HEK293T (cell line): ENCODE measurements around the gene KCNQ1OT1.

ENCODE experiments used
- CTCF ChIA-PET: fragments of 350-600 bp; formaldehyde crosslinking; extraction: SDS; loops from one replicate; lab custom pipeline; 2021; ENCODE audit warnings: antibody characterized with exemption, inconsistent platforms; lab: Yijun Ruan, JAX
- POLR2A ChIA-PET: fragments of 350-600 bp; formaldehyde crosslinking; extraction: SDS; loops from one replicate; lab custom pipeline; 2020; ENCODE audit warnings: antibody characterized with exemption, inconsistent platforms; lab: Yijun Ruan, JAX
- DNase-seq: peaks from one replicate; pipeline ENCODE4 v3.0.0; 2012; ENCODE audit warnings: mixed read lengths; ENCODE audit errors: extremely low spot score
- ARNT ChIP-seq: fragments of 450-650 bp; IDR thresholded peaks from 2 replicates; pipeline ENCODE4 v1.6.1; 2017; ENCODE audit warnings: mild to moderate bottlenecking
- BHLHE40 ChIP-seq: fragments of 450-650 bp; IDR thresholded peaks from 2 replicates; pipeline ENCODE4 v1.6.1; 2016; ENCODE audit warnings: mild to moderate bottlenecking, moderate library complexity, borderline replicate concordance
- CTBP1 ChIP-seq: fragments of 450-650 bp; IDR thresholded peaks from 2 replicates; pipeline ENCODE4 v1.6.1; 2016; ENCODE audit warnings: borderline replicate concordance
- ELF4 ChIP-seq: fragments of 450-650 bp; IDR thresholded peaks from 2 replicates; pipeline ENCODE4 v1.6.1; 2017; ENCODE audit warnings: antibody characterized with exemption
- FOXK2 ChIP-seq: fragments of 450-650 bp; IDR thresholded peaks from 2 replicates; pipeline ENCODE4 v1.6.1; 2016; ENCODE audit warnings: mild to moderate bottlenecking
- FOXM1 ChIP-seq: fragments of 450-650 bp; IDR thresholded peaks from 2 replicates; pipeline ENCODE4 v1.6.1; 2017; ENCODE audit warnings: mild to moderate bottlenecking, borderline replicate concordance
- HDGF ChIP-seq: fragments of 450-650 bp; IDR thresholded peaks from 2 replicates; pipeline ENCODE4 v1.6.1; 2017; ENCODE audit warnings: antibody characterized with exemption, borderline replicate concordance
- L3MBTL2 ChIP-seq: fragments of 450-650 bp; conservative IDR thresholded peaks from 2 replicates; pipeline ENCODE4 v1.6.1; 2016; ENCODE audit warnings: mild to moderate bottlenecking
- LEF1 ChIP-seq: fragments of 450-650 bp; IDR thresholded peaks from 2 replicates; pipeline ENCODE4 v1.6.1; 2017; ENCODE audit warnings: mild to moderate bottlenecking, borderline replicate concordance
- NFRKB ChIP-seq: fragments of 450-650 bp; IDR thresholded peaks from 2 replicates; pipeline ENCODE4 v1.6.1; 2016; ENCODE audit warnings: mild to moderate bottlenecking, moderate library complexity
- SP1 ChIP-seq: fragments of 450-650 bp; IDR thresholded peaks from 2 replicates; pipeline ENCODE4 v1.6.1; 2017
- SUZ12 ChIP-seq: fragments of 450-650 bp; IDR thresholded peaks from 2 replicates; pipeline ENCODE4 v1.6.1; 2016; ENCODE audit warnings: mild to moderate bottlenecking
- TARDBP ChIP-seq: fragments of 450-650 bp; IDR thresholded peaks from 2 replicates; pipeline ENCODE4 v1.6.1; 2016
- ZNF384 ChIP-seq: fragments of 450-650 bp; IDR thresholded peaks from 2 replicates; pipeline ENCODE4 v1.6.1; 2016
- TF ChIP-seq, protein P1 (sequence below): fragments of 450-650 bp; IDR thresholded peaks from 2 replicates; pipeline ENCODE4 v1.6.1; 2016

Gene KCNQ1OT1

DNA sequence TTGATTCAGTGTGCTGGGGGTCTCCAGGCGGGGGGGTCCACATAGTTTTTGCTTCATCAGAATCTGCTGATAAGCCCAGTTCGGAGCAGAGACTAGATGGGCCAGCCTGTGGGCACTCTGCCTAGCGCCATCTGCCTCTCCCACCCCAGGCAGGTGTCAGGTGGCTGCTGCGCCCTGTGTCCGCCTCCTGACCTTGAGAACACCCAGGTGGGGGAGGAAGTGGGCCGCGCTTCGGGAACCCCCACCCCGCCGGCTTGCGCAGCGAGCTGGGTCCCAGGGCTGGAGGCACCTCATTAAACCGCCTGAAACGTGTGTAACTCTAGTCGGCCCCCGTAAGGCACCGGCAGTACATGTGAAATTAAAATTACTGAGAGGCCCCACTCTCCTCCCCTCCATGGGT is 141.4 kb downstream of the KCNQ1OT1 start:
- TF ChIP-seq L3MBTL2 = no peak
- TF ChIP-seq SUZ12 = no peak
- no peak for TF ChIP-seq ARNT
- TF ChIP-seq, protein P1, sequence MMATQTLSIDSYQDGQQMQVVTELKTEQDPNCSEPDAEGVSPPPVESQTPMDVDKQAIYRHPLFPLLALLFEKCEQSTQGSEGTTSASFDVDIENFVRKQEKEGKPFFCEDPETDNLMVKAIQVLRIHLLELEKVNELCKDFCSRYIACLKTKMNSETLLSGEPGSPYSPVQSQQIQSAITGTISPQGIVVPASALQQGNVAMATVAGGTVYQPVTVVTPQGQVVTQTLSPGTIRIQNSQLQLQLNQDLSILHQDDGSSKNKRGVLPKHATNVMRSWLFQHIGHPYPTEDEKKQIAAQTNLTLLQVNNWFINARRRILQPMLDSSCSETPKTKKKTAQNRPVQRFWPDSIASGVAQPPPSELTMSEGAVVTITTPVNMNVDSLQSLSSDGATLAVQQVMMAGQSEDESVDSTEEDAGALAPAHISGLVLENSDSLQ = no peak
- no peak for TF ChIP-seq CTBP1
- no peak for TF ChIP-seq ZNF384
- TF ChIP-seq NFRKB = no peak
- no peak for TF ChIP-seq ELF4
- no peak for TF ChIP-seq FOXK2
- no peak for TF ChIP-seq SP1
- no peak for TF ChIP-seq HDGF
- TF ChIP-seq LEF1 = no peak
- TF ChIP-seq FOXM1 = no peak
- no peak for TF ChIP-seq TARDBP
- TF ChIP-seq BHLHE40 = no peak
- CTCF ChIA-PET = no interaction called here
- POLR2A ChIA-PET = no interaction called here
- DNase-seq = no peak
